Skin of body (tissue), 2 donors: ENCODE results near the gene SATL1. TPM values are rescaled to one million over a fixed set of nuclear protein-coding genes. Genes with fewer than 3 reads are reported as not detected.
"Not testable (repeated sequence)": the region's sequence is repeated elsewhere in the genome, so short reads cannot be mapped to it uniquely, and the experiment has no call there.

Source experiments
- DNase-seq: peaks from one replicate; lab custom pipeline; 2025; lab: John Stamatoyannopoulos, UW
- total RNA-seq: library from RNA; depleted of rRNA; stranded (reverse); fragments of >200 nt; gene quantifications from one replicate; pipeline ENCODE4 v1.2.3, GENCODE V29; 2014

The SATL1 gene
- 0.20 TPM for total RNA-seq

- DNase-seq = peak; percentile 81
Observed at GRCh38 chrX:85243761-85244449, at the start of gene SATL1, which contains the start of gene ZNF711. SATL1 (minus strand) TSS chrX:85243779; CDS start chrX:85108968, 134,811 bp downstream. ZNF711 (plus strand) TSS chrX:85243991; CDS start chrX:85247573, 3,582 bp downstream.

- DNase-seq = no peak
Observed at GRCh38 chrX:85288992-85289723, 45.6 kb upstream of the SATL1 start.

GRCh38 chrX:85285286-85285685, 41.7 kb upstream of the SATL1 start:
- not testable (repeated sequence) for DNase-seq

GRCh38 chrX:85244450-85245211, 1.1 kb upstream of the SATL1 start:
- peak; percentile 44 for DNase-seq

GRCh38 chrX:85243155-85243554, 424 bp downstream of the SATL1 start:
- no peak for DNase-seq

GRCh38 chrX:85223359-85223758, 20.2 kb downstream of the SATL1 start:
- DNase-seq = no peak

- no peak for DNase-seq
Observed at GRCh38 chrX:85221361-85221760, 22.2 kb downstream of the SATL1 start.

GRCh38 chrX:85215946-85216345, 27.6 kb downstream of the SATL1 start:
- no peak for DNase-seq

GRCh38 chrX:85213792-85214530, 29.6 kb downstream of the SATL1 start:
- no peak for DNase-seq

GRCh38 chrX:85203461-85203970, 40.1 kb downstream of the SATL1 start:
- DNase-seq = no peak

- no peak for DNase-seq
Observed at GRCh38 chrX:85196319-85196718, 47.3 kb downstream of the SATL1 start.

- no peak for DNase-seq
Observed at GRCh38 chrX:85159644-85160043, 83.9 kb downstream of the SATL1 start.

GRCh38 chrX:85140964-85141363, 102.6 kb downstream of the SATL1 start:
- no peak for DNase-seq

GRCh38 chrX:85139422-85139821, 104.2 kb downstream of the SATL1 start:
- DNase-seq = no peak

- DNase-seq = no peak
Observed at GRCh38 chrX:85136409-85136808, 107.2 kb downstream of the SATL1 start.

GRCh38 chrX:85115252-85115651, 128.3 kb downstream of the SATL1 start:
- no peak for DNase-seq

GRCh38 chrX:85114776-85115175, 128.8 kb downstream of the SATL1 start:
- no peak for DNase-seq

GRCh38 chrX:85114171-85114570, 129.4 kb downstream of the SATL1 start:
- DNase-seq = no peak

GRCh38 chrX:85113746-85114145, 129.8 kb downstream of the SATL1 start:
- no peak for DNase-seq

- no peak for DNase-seq
Observed at GRCh38 chrX:85112293-85112692, 131.3 kb downstream of the SATL1 start.

- DNase-seq = no peak
Observed at GRCh38 chrX:85111347-85111746, 132.2 kb downstream of the SATL1 start.
